Fibroblast of mammary gland (primary cell): ENCODE results near the gene PRDM8.

Experiments used
- DNase-seq: peaks from one replicate; pipeline ENCODE4 v3.0.0-alpha.2; 2010; ENCODE audit warnings: low read depth
- H3K4me3 ChIP-seq: 2 replicates; pipeline ENCODE4 v1.5.1; 2011; ENCODE audit warnings: low read depth, mild to moderate bottlenecking, low read length, moderate library complexity; ENCODE audit not compliant: control insufficient read depth
- CTCF ChIP-seq: conservative IDR thresholded peaks from 2 replicates; pipeline ENCODE4 v1.5.1; 2011; ENCODE audit warnings: low read depth, low read length, inconsistent platforms; ENCODE audit not compliant: control insufficient read depth, insufficient read depth

Gene PRDM8

GRCh38 chr4:80206521-80207171 lies 9.3 kb downstream of the PRDM8 start:
- no peak for TF ChIP-seq CTCF
- peak; percentile 49 for DNase-seq
- no peak overlapping the region for H3K4me3 ChIP-seq

- no peak for DNase-seq
- TF ChIP-seq CTCF: no peak
- H3K4me3 ChIP-seq: no peak overlapping the region
Measured at GRCh38 chr4:80207172-80207583, 9.9 kb downstream of the PRDM8 start.

GRCh38 chr4:80207664-80208063 lies 10.4 kb downstream of the PRDM8 start:
- TF ChIP-seq CTCF: no peak
- no peak for DNase-seq
- no peak overlapping the region for H3K4me3 ChIP-seq

GRCh38 chr4:80208610-80209339 lies 11.5 kb downstream of the PRDM8 start:
- no peak for TF ChIP-seq CTCF
- H3K4me3 ChIP-seq: no peak overlapping the region
- DNase-seq: no peak

GRCh38 chr4:80209340-80209701 lies 12.0 kb downstream of the PRDM8 start:
- no peak overlapping the region for H3K4me3 ChIP-seq
- no peak for DNase-seq
- no peak for TF ChIP-seq CTCF

GRCh38 chr4:80210549-80210948 lies 13.2 kb downstream of the PRDM8 start:
- DNase-seq: no peak
- TF ChIP-seq CTCF: no peak
- H3K4me3 ChIP-seq: no peak overlapping the region
